A549 (cell line): ENCODE data around the gene TRABD2B. TPM values are rescaled to one million over a fixed set of nuclear protein-coding genes. Genes with fewer than 3 reads are reported as not detected.

ENCODE experiments used
- ATAC-seq, 2 experiments: fragments of 200-7000 bp in 1 of 2; fragments of >200 bp in 1 of 2; cut with Nextera tagmentation in 1 of 2; cut with Tn5 transposase in 1 of 2; 3 replicates each; pipeline versions ENCODE4 v1.8.0 to v1.9.1; 2018 to 2020; ENCODE audit warnings: mild to moderate bottlenecking in 1 of 2, moderate library complexity in 1 of 2
- CTCF ChIA-PET: fragments of 300-600 bp; sonication (Branson Sonifier 250); formaldehyde crosslinking; extraction: SDS; loops from one replicate; lab custom pipeline; 2021; ENCODE audit warnings: antibody characterized with exemption, inconsistent platforms; lab: Yijun Ruan, JAX
- POLR2A ChIA-PET: fragments of 350-600 bp; formaldehyde crosslinking; extraction: SDS; loops from one replicate; lab custom pipeline; 2021; ENCODE audit warnings: antibody characterized with exemption, inconsistent platforms; lab: Yijun Ruan, JAX
- DNase-seq, 2 experiments: peaks; one replicate each; pipeline versions ENCODE4 v3.0.0 to v3.0.0-alpha.2; 2011 to 2016; ENCODE audit warnings: low read depth in 1 of 2, low spot score in 1 of 2
- FAIRE-seq: peaks from 2 replicates; lab custom pipeline; 2011; peaks lifted over from hg19 to GRCh38; lab: Jason Lieb, UNC
- H3K27ac ChIP-seq, 2 experiments: fragments of >200 bp; sonication (Bioruptor Twin); formaldehyde crosslinking; 3 replicates each; pipeline ENCODE4 v1.5.1; 2016 to 2017
- H3K4me1 ChIP-seq: fragments of >200 bp; sonication (Bioruptor Twin); formaldehyde crosslinking; 3 replicates; pipeline ENCODE4 v1.6.1; 2016
- H3K4me2 ChIP-seq: fragments of >200 bp; sonication (Bioruptor Twin); formaldehyde crosslinking; 3 replicates; pipeline ENCODE4 v1.6.1; 2016
- H3K4me3 ChIP-seq: fragments of >200 bp; sonication (Bioruptor Twin); formaldehyde crosslinking; 3 replicates; pipeline ENCODE4 v1.5.1; 2016
- H3K9me3 ChIP-seq: fragments of >200 bp; sonication (Bioruptor Twin); formaldehyde crosslinking; 3 replicates; pipeline ENCODE4 v1.6.1; 2016
- ATOH8 ChIP-seq: fragments of 250-450 bp; sonication (Bioruptor Pico); IDR thresholded peaks from 2 replicates; pipeline ENCODE4 v1.5.0; 2020; ENCODE audit warnings: low read depth, mild to moderate bottlenecking, moderate library complexity
- BHLHE40 ChIP-seq: IDR thresholded peaks from 2 replicates; pipeline ENCODE4 v1.6.1; 2012; ENCODE audit warnings: low read depth, low read length, inconsistent platforms
- CBX2 ChIP-seq: fragments of 200-600 bp; sonication (generic); IDR thresholded peaks from 2 replicates; pipeline ENCODE4 v1.6.1; 2016; ENCODE audit warnings: low read depth, mild to moderate bottlenecking, borderline replicate concordance
- EHMT2 ChIP-seq: fragments of 200-600 bp; sonication (generic); IDR thresholded peaks from 2 replicates; pipeline ENCODE4 v1.6.1; 2016; ENCODE audit warnings: antibody characterized with exemption, low read depth, mild to moderate bottlenecking, moderate library complexity
- EP300 ChIP-seq, 2 experiments: fragments of >200 bp; sonication (Bioruptor Twin); formaldehyde crosslinking; IDR thresholded peaks; 2 replicates in 1 of 2; 3 replicates in 1 of 2; pipeline ENCODE4 v1.6.1; 2016 to 2017
- ESRRA ChIP-seq: fragments of 150-350 bp; IDR thresholded peaks from 2 replicates; pipeline ENCODE4 v1.6.1; 2014; ENCODE audit warnings: mild to moderate bottlenecking, low read length, borderline replicate concordance
- FOXS1 ChIP-seq: fragments of 250-450 bp; sonication (Bioruptor Pico); IDR thresholded peaks from 2 replicates; pipeline ENCODE4 v1.5.0; 2020; ENCODE audit warnings: mild to moderate bottlenecking, moderate library complexity
- GATA3 ChIP-seq: IDR thresholded peaks from 2 replicates; pipeline ENCODE4 v1.6.1; 2012; ENCODE audit warnings: borderline replicate concordance
- HOXB5 ChIP-seq: fragments of 250-450 bp; sonication (Bioruptor Pico); IDR thresholded peaks from 2 replicates; pipeline ENCODE4 v1.5.0; 2020; ENCODE audit warnings: mild to moderate bottlenecking, moderate library complexity
- KDM1A ChIP-seq: fragments of 200-600 bp; sonication (generic); IDR thresholded peaks from 2 replicates; pipeline ENCODE4 v1.6.1; 2016; ENCODE audit warnings: low read depth, mild to moderate bottlenecking
- MAFK ChIP-seq: fragments of 450-650 bp; IDR thresholded peaks from 2 replicates; pipeline ENCODE4 v1.6.1; 2014; ENCODE audit not compliant: partially characterized antibody
- MAX ChIP-seq: IDR thresholded peaks from 2 replicates; pipeline ENCODE4 v1.6.1; 2012
- MAZ ChIP-seq: fragments of 150-350 bp; IDR thresholded peaks from 2 replicates; pipeline ENCODE4 v1.6.1; 2014; ENCODE audit warnings: antibody characterized with exemption, low read depth, low read length, borderline replicate concordance
- NPAS2 ChIP-seq: fragments of 250-450 bp; sonication (Bioruptor Pico); IDR thresholded peaks from 2 replicates; pipeline ENCODE4 v1.8.0; 2022; ENCODE audit warnings: mild to moderate bottlenecking, moderate library complexity, borderline replicate concordance
- NR3C1 ChIP-seq: fragments of >200 bp; sonication (Bioruptor Twin); formaldehyde crosslinking; IDR thresholded peaks from 3 replicates; pipeline ENCODE4 v1.6.1; 2017
- POLR2A ChIP-seq: IDR thresholded peaks from 2 replicates; pipeline ENCODE4 v1.6.1; 2012; ENCODE audit warnings: mild to moderate bottlenecking, low read length
- RAD21 ChIP-seq, 2 experiments: fragments of >200 bp in 1 of 2; sonication (Bioruptor Twin) in 1 of 2; formaldehyde crosslinking in 1 of 2; IDR thresholded peaks in 1 of 2; conservative IDR thresholded peaks in 1 of 2; 2 replicates in 1 of 2; 3 replicates in 1 of 2; pipeline ENCODE4 v1.6.1; 2012 to 2018; ENCODE audit warnings: inconsistent platforms in 1 of 2
- RCOR1 ChIP-seq: fragments of 150-350 bp; IDR thresholded peaks from 2 replicates; pipeline ENCODE4 v1.6.1; 2014; ENCODE audit warnings: antibody characterized with exemption, low read length, low read depth
- REST ChIP-seq: fragments of 200-600 bp; sonication (generic); IDR thresholded peaks from 2 replicates; pipeline ENCODE4 v1.6.1; 2016; ENCODE audit warnings: antibody characterized with exemption, mild to moderate bottlenecking, moderate library complexity
- RNF2 ChIP-seq: fragments of 200-600 bp; sonication (generic); IDR thresholded peaks from 2 replicates; pipeline ENCODE4 v1.6.1; 2016; ENCODE audit warnings: low read depth, mild to moderate bottlenecking, antibody characterized with exemption, moderate library complexity, borderline replicate concordance
- TP53 ChIP-seq: fragments of 250-450 bp; sonication (Bioruptor Pico); IDR thresholded peaks from 2 replicates; pipeline ENCODE4 v1.5.0; 2021; ENCODE audit warnings: mild to moderate bottlenecking, moderate library complexity
- USF2 ChIP-seq: fragments of 450-650 bp; IDR thresholded peaks from 2 replicates; pipeline ENCODE4 v1.6.1; 2014; ENCODE audit warnings: antibody characterized with exemption
- WGBS: methylation state at CpG from one replicate; pipeline ENCODE4 v1.1.6; 2017; ENCODE audit errors: missing lambda C conversion rate; 5-methylcytosine and 5-hydroxymethylcytosine counted together
- polyA plus RNA-seq, 4 experiments: library from polyadenylated mRNA; depleted of rRNA in 3 of 4; stranded (reverse); fragments of >200 nt; fragmentation: RNase III in 1 of 4; extraction: RNeasy Plus Mini Kit Qiagen cat#74134 plus additional on column Dnase treatment in 1 of 4; gene quantifications; 2 replicates in 3 of 4; 3 replicates in 1 of 4; pipeline ENCODE4 v1.2.3, GENCODE V29; 2011 to 2017
- TF ChIP-seq, protein P1 (sequence below): fragments of >200 bp; sonication (Bioruptor Twin); formaldehyde crosslinking; IDR thresholded peaks from 3 replicates; pipeline ENCODE4 v1.5.1; 2016
- TF ChIP-seq, protein P2 (sequence below): IDR thresholded peaks from 2 replicates; pipeline ENCODE4 v1.6.1; 2012

Gene TRABD2B
- polyA plus RNA-seq, 2 of the 4 experiments (the other 2 are of a cell fraction), result 0.04 to 0.21 TPM

DNA sequence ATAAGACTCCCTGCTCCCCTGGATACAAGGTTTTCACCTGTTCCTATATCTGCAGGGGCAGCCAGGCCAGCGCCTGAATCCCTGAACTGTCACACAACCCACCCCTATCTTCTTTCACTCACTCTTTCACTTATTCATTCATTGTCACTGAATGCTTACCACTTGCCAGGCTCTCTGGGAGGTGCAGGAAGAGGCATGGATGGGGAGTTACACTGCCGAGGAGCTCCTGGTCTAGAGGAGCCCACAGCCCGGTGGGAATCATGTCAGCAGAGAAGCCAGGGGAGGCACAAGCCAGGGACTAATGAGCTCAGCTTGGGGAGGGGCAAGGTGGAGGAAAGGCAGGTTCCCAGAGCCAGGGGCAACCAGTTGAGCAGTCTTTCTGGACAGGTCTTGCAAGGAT, 155.8 kb downstream of the TRABD2B start (continued):
- TF ChIP-seq MAX, result no peak

DNA sequence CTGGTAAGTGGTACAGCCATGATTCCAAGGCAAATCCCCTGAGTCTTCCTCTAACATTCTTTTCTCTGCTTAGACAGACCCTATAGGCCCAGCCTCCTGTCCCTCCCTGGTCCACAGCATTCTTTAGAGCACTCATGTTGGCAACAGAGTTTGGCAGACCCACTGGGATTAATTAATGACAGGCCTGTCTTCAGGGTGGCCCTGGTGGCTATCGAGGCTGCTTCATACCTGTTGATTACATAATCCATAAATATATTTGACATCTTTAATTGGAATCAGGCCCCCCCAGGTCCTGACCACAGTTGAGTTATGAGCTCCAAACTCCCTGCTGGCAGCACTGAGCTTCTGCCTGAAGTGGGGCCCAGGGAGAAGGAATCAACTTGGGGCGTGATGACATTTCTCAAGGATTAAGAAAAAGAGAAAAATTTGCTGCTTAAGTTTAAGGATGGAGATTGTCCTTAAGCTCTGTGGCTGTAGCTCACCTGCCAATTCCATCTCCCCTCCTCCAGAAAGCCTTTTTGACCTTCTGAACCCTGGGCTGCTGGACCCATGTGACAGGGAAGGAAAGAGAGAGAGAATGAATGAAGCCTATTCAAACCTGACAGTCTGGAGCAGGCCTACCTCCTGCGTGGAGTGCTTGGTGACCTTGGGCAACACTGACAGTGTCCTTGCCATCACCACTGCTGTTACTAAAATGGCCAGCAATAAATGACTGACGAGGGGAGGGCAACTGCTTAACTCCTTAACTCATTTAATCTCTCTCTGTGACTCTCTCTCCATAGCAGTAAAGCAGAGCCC, 156.6 kb downstream of the TRABD2B start:
- DNase-seq, result no peak
- H3K9me3 ChIP-seq, result no peaks in the 10 kb centered on the region
- no peak overlapping the region for H3K4me3 ChIP-seq
- 49% methylated on average over 4 of the region's 4 CpGs for WGBS
- no peak for FAIRE-seq
- H3K4me2 ChIP-seq, result no peak overlapping the region
- TF ChIP-seq EP300 (IDR thresholded peaks at IDR 0.05) (no peak), GATA3 (no peak), NPAS2 (no peak), CBX2 (no peak), POLR2A (no peak), HOXB5 (no peak), KDM1A (no peak), EHMT2 (no peak), FOXS1 (no peak), ATOH8 (CRISPR knock-in tag) (no peak), TP53 (CRISPR knock-in tag) (no peak), NR3C1 (no peak), MAFK (no peak), RCOR1 (no peak), MAX (no peak)
- TF ChIP-seq, protein P1, sequence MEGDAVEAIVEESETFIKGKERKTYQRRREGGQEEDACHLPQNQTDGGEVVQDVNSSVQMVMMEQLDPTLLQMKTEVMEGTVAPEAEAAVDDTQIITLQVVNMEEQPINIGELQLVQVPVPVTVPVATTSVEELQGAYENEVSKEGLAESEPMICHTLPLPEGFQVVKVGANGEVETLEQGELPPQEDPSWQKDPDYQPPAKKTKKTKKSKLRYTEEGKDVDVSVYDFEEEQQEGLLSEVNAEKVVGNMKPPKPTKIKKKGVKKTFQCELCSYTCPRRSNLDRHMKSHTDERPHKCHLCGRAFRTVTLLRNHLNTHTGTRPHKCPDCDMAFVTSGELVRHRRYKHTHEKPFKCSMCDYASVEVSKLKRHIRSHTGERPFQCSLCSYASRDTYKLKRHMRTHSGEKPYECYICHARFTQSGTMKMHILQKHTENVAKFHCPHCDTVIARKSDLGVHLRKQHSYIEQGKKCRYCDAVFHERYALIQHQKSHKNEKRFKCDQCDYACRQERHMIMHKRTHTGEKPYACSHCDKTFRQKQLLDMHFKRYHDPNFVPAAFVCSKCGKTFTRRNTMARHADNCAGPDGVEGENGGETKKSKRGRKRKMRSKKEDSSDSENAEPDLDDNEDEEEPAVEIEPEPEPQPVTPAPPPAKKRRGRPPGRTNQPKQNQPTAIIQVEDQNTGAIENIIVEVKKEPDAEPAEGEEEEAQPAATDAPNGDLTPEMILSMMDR, result no peak
- TF ChIP-seq, protein P2, sequence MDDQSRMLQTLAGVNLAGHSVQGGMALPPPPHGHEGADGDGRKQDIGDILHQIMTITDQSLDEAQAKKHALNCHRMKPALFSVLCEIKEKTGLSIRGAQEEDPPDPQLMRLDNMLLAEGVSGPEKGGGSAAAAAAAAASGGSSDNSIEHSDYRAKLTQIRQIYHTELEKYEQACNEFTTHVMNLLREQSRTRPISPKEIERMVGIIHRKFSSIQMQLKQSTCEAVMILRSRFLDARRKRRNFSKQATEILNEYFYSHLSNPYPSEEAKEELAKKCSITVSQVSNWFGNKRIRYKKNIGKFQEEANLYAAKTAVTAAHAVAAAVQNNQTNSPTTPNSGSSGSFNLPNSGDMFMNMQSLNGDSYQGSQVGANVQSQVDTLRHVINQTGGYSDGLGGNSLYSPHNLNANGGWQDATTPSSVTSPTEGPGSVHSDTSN, result no peak
- no peak overlapping the region for H3K27ac ChIP-seq
- POLR2A ChIA-PET, result no interaction called here
- CTCF ChIA-PET, result no interaction called here
- no peaks in the 10 kb centered on the region for H3K4me1 ChIP-seq
- no peak for ATAC-seq

DNA sequence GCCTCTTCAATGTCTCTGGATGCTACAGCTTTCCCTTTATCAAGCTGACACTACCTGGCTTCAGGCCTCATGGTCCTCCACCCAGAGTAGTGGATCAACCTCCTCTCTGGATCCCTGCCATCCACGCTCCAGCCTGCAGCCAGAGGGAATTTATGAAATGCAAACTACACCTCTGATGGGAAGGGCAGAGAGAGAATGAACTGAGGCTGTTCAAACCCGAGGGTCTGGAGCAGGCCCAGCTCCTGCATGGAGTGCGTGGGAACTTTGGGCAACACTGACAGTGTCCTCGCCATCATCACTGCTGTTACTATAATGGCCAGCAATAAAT, 157.8 kb downstream of the TRABD2B start:
- no peaks in the 10 kb centered on the region for H3K9me3 ChIP-seq
- H3K4me3 ChIP-seq, result no peak overlapping the region
- TF ChIP-seq, protein P2, result no peak
- TF ChIP-seq BHLHE40, result no peak
- no peak for TF ChIP-seq MAZ
- no peak for TF ChIP-seq ESRRA
- TF ChIP-seq REST, result no peak
- no peak for TF ChIP-seq RNF2
- TF ChIP-seq USF2, result no peak
- no peak for TF ChIP-seq RAD21 (conservative IDR thresholded peaks at IDR 0.05 in 1 of 2, IDR thresholded peaks at IDR 0.05 in 1 of 2)
- POLR2A ChIA-PET, result no interaction called here
- 53% methylated on average over 3 of the region's 4 CpGs for WGBS
- no peaks in the 10 kb centered on the region for H3K4me1 ChIP-seq
- no peak for FAIRE-seq
- no peak for ATAC-seq
- DNase-seq, result no peak
- CTCF ChIA-PET, result no interaction called here
- no peak overlapping the region for H3K27ac ChIP-seq
- H3K4me2 ChIP-seq, result no peak overlapping the region
